Activated T-cell treated with anti-CD3 and anti-CD28 coated beads, Interleukin-2, amount 50 U/mL, for 4 hours (primary cell): ENCODE measurements around the gene SLC22A16. TPM values are rescaled to one million over a fixed set of nuclear protein-coding genes. Genes with fewer than 3 reads are reported as not detected.
"Not testable (repeated sequence)": the region's sequence is repeated elsewhere in the genome, so short reads cannot be mapped to it uniquely, and the experiment has no call there.

Experiments
- ATAC-seq, 2 donors: fragments of 200-7000 bp; cut with Tn5 transposase; one replicate each; pipeline ENCODE4 v1.10.0; 2021
- DNase-seq: peaks from one replicate; pipeline ENCODE4 v3.0.0-alpha.2; 2020
- H3K27me3 Mint-ChIP-seq: one replicate; pipeline ENCODE4 v1.8.0; 2021; ENCODE audit warnings: low read depth, mixed read lengths
- H3K36me3 Mint-ChIP-seq: one replicate; pipeline ENCODE4 v1.8.0; 2022; ENCODE audit warnings: mixed read lengths; ENCODE audit not compliant: insufficient read depth
- H3K4me1 Mint-ChIP-seq: one replicate; pipeline ENCODE4 v1.8.0; 2021; ENCODE audit warnings: low read depth, mixed read lengths
- H3K4me3 Mint-ChIP-seq: one replicate; pipeline ENCODE4 v1.8.0; 2021; ENCODE audit warnings: mild to moderate bottlenecking, moderate library complexity, mixed read lengths
- H3K9me3 Mint-ChIP-seq: one replicate; pipeline ENCODE4 v1.8.0; 2021; ENCODE audit warnings: mixed read lengths
- total RNA-seq, 3 donors: library from RNA; stranded (reverse); gene quantifications; one replicate each; pipeline ENCODE4 v1.2.1, GENCODE V29; 2021

SLC22A16 gene
- total RNA-seq, 3 donors from 2014 or later = not detected

DNA sequence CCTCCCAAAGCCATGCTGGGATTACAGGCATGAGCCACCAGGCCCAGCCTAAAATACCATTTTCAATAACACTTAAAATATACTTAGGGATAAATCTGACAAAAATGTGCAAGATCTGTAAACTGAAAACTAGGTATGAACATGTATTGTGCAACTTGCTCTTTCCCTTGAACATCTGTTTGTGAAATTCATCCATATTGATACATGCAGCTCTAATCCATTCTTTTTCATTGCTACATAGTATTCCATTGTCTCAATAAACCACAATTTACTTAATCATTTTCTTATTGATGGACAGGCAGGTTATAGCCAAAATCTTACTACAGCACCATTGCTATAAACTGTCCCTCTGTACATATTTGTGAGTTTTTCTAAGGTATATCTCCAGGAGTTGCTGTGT is 4.7 kb upstream of the SLC22A16 start:
- DNase-seq (no peak), ATAC-seq (no peak)
- Mint-ChIP-seq H3K36me3 (no peaks in the 10 kb centered on the region), H3K9me3 (no peaks in the 10 kb centered on the region), H3K27me3 (peaks cover 20% of the 10 kb centered on the region), H3K4me1 (peaks cover 2% of the 10 kb centered on the region), H3K4me3 (no peak overlapping the region)

GRCh38 chr6:110475066-110475653 is 1.3 kb downstream of the SLC22A16 start:
- peak overlapping the region; percentile 48 for H3K4me3 Mint-ChIP-seq
- H3K4me1 Mint-ChIP-seq = peaks cover 11% of the 10 kb centered on the region
- no peaks in the 10 kb centered on the region for H3K36me3 Mint-ChIP-seq
- no peaks in the 10 kb centered on the region for H3K9me3 Mint-ChIP-seq
- no peak for DNase-seq
- ATAC-seq = peak in 1 of 2 donors; percentile 16
- peaks cover 48% of the 10 kb centered on the region for H3K27me3 Mint-ChIP-seq

- Mint-ChIP-seq H3K27me3 (peaks cover 48% of the 10 kb centered on the region), H3K36me3 (no peaks in the 10 kb centered on the region), H3K4me3 (no peak overlapping the region), H3K4me1 (peaks cover 11% of the 10 kb centered on the region), H3K9me3 (no peaks in the 10 kb centered on the region)
- no peak for ATAC-seq
- no peak for DNase-seq
Measured at GRCh38 chr6:110474500-110474899, 1.9 kb downstream of the SLC22A16 start.

DNA sequence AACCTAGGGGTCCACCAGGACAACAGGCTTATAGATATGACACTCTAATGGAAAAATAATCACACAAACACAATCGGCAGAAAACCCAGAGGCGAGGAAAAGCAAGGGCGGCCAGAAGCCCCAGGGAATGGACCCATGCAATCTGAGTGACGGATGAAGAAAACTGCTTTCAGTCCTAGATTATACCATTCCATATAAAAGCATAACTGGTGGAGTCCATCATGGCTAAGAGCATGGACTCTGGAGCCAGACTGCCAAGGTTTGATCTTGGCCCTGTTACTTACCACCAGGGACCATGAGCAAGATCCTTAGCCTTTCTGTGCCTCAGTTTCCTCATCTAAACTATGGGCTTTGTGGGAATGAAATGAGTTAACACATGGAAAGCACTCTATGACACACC is 3.7 kb downstream of the SLC22A16 start:
- no peaks in the 10 kb centered on the region for H3K36me3 Mint-ChIP-seq
- no peak for ATAC-seq
- no peaks in the 10 kb centered on the region for H3K9me3 Mint-ChIP-seq
- peaks cover 11% of the 10 kb centered on the region for H3K4me1 Mint-ChIP-seq
- H3K27me3 Mint-ChIP-seq = peaks cover 38% of the 10 kb centered on the region
- DNase-seq = no peak
- no peak overlapping the region for H3K4me3 Mint-ChIP-seq

DNA sequence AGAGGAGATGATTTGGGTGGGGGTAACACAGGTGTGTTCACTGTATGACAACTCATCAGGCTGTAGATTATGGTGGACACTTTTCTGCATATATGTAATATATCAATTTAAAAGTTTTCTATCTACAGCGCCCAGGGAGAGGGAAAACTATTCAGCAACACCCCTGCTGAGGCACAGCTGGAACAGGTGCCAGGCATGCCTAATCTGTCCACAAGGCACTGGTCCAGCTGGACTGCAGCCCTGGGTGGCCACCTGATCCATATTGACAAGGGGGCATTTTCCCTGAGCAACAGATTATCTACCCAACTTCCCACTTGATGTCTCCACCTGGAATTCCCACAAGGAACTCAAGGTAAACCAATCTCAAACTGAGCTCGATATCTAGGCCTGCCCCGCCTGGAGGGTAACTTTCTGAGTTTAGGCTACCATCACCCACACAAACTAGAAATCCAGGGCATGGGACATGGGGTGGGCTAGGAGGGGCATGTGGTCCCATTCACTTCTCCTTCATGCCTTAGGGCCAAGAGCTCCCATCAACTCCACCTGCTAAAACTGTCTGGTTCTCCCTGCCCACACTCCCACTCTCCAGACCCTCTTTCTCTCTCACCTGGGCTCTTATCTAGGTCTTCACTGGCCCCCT is 4.6 kb downstream of the SLC22A16 start:
- H3K4me1 Mint-ChIP-seq = peaks cover 11% of the 10 kb centered on the region
- DNase-seq = no peak
- H3K9me3 Mint-ChIP-seq = no peaks in the 10 kb centered on the region
- H3K36me3 Mint-ChIP-seq = no peaks in the 10 kb centered on the region
- no peak for ATAC-seq
- H3K27me3 Mint-ChIP-seq = peaks cover 33% of the 10 kb centered on the region
- H3K4me3 Mint-ChIP-seq = no peak overlapping the region

DNA sequence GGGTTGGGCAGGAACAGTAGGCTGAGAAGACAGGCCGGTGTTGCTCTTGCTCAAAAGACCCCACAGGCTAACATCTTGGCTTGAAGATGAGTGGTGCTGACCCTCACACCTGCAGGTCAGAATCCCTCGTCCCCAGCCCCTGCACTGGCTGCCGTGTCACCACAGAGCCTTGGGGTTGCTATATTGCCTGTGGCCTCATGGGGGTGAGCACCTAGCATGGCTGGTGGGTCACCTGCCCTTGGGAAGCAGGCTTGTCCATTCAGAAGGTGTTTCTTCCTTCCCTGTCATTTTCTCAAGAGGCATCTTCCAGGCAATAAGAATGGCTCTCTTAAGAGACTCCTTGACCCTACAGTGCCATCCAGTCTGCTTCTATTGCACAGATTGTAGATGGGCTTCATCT is 7.7 kb downstream of the SLC22A16 start:
- DNase-seq = no peak
- no peaks in the 10 kb centered on the region for H3K36me3 Mint-ChIP-seq
- no peak overlapping the region for H3K4me3 Mint-ChIP-seq

GRCh38 chr6:110467566-110468140 is 8.8 kb downstream of the SLC22A16 start:
- no peak for ATAC-seq

More for the DNA sequence above, 7.7 kb downstream of the SLC22A16 start:
- H3K27me3 Mint-ChIP-seq = peaks cover 18% of the 10 kb centered on the region
- H3K9me3 Mint-ChIP-seq = peaks cover 19% of the 10 kb centered on the region
- ATAC-seq = no peak
- H3K4me1 Mint-ChIP-seq = no peaks in the 10 kb centered on the region

DNA sequence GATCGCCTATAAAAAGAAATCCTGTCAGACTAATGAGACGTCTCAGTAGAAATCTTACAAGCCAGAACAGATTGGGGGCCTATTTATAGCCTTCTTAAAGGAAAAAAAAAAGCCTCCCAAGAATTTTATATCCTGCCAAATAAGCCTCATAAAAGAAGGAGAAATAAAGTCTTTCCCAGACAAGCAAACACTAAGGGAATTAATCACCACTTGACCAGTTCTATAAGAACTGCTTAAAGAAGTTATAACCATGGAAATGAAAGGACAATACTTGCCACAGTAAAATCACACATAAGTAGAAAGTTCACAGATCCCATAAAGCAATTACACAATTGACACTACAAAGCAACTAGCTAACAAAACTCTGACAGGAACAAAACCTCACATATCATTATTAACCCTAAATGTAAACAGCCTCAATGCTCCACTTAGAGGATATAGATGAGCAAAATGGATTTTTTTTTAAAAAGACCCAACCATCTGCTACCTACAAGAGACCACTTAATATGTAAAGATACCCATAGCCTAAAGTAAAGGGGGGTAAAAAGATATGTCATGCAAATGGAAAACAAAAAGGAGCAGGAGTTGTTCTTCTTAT is 13.4 kb downstream of the SLC22A16 start:
- H3K9me3 Mint-ChIP-seq = peaks cover 36% of the 10 kb centered on the region
- no peaks in the 10 kb centered on the region for H3K4me1 Mint-ChIP-seq
- ATAC-seq (no peak), DNase-seq (no peak)
- H3K4me3 Mint-ChIP-seq = no peak overlapping the region
- H3K27me3 Mint-ChIP-seq = peaks cover 12% of the 10 kb centered on the region
- no peaks in the 10 kb centered on the region for H3K36me3 Mint-ChIP-seq

More at GRCh38 chr6:110467566-110468140, 8.8 kb downstream of the SLC22A16 start:
- DNase-seq = no peak
- Mint-ChIP-seq H3K4me1 (no peaks in the 10 kb centered on the region), H3K9me3 (peaks cover 28% of the 10 kb centered on the region), H3K4me3 (no peak overlapping the region), H3K27me3 (peaks cover 15% of the 10 kb centered on the region), H3K36me3 (no peaks in the 10 kb centered on the region)

GRCh38 chr6:110461376-110461775 is 15.0 kb downstream of the SLC22A16 start:
- H3K27me3 Mint-ChIP-seq = peaks cover 14% of the 10 kb centered on the region
- no peaks in the 10 kb centered on the region for H3K36me3 Mint-ChIP-seq
- H3K4me3 Mint-ChIP-seq = no peak overlapping the region
- H3K4me1 Mint-ChIP-seq = no peaks in the 10 kb centered on the region
- H3K9me3 Mint-ChIP-seq = peaks cover 36% of the 10 kb centered on the region
- no peak for ATAC-seq
- no peak for DNase-seq

GRCh38 chr6:110459137-110459536 is 17.3 kb downstream of the SLC22A16 start:
- no peak for DNase-seq
- Mint-ChIP-seq H3K4me3 (no peak overlapping the region), H3K36me3 (no peaks in the 10 kb centered on the region), H3K9me3 (peaks cover 21% of the 10 kb centered on the region), H3K27me3 (peaks cover 12% of the 10 kb centered on the region), H3K4me1 (no peaks in the 10 kb centered on the region)
- ATAC-seq = no peak

- ATAC-seq (no peak), DNase-seq (no peak)
- H3K9me3 Mint-ChIP-seq = peaks cover 15% of the 10 kb centered on the region
- no peaks in the 10 kb centered on the region for H3K36me3 Mint-ChIP-seq
- H3K4me3 Mint-ChIP-seq = no peak overlapping the region
- H3K27me3 Mint-ChIP-seq = peaks cover 12% of the 10 kb centered on the region
- no peaks in the 10 kb centered on the region for H3K4me1 Mint-ChIP-seq
Measured at GRCh38 chr6:110458476-110458875, 17.9 kb downstream of the SLC22A16 start.

DNA sequence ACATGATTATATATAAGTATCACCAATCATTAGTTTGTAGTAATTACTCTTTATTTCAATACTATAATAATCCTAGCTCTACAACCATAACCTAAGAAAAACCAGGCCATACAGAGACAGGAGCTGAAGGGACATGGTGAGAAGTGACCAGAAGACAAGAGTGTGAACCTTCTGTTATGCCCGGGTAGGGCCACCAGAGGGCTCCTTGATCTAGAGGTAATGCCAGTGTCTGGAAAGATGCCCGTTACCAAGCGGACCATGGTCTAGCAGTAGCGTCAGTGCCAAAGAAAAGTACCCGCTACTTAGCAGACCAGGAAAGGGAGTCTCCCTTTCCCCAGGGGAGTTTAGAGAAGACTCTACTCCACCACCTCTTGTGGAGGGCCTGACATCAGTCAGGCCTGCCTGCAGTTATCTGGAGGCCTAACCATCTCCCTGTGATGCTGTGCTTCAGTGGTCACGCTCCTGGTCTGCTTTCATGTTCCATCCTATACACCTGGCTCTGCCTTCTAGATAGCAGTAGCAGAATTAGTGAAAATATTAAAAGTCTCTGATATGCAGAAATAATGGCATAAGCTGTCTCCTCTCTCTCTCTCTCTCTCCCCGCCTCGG is 18.7 kb downstream of the SLC22A16 start:
- H3K9me3 Mint-ChIP-seq, ATAC-seq, H3K4me3 Mint-ChIP-seq, H3K4me1 Mint-ChIP-seq, H3K36me3 Mint-ChIP-seq, DNase-seq: not testable (repeated sequence)
- H3K27me3 Mint-ChIP-seq = peaks cover 16% of the 10 kb centered on the region

- Mint-ChIP-seq H3K27me3 (peaks cover 20% of the 10 kb centered on the region), H3K4me1 (no peaks in the 10 kb centered on the region), H3K4me3 (no peak overlapping the region), H3K9me3 (peaks cover 4% of the 10 kb centered on the region), H3K36me3 (no peaks in the 10 kb centered on the region)
- ATAC-seq (no peak), DNase-seq (no peak)
Measured at GRCh38 chr6:110456694-110457093, 19.7 kb downstream of the SLC22A16 start.

DNA sequence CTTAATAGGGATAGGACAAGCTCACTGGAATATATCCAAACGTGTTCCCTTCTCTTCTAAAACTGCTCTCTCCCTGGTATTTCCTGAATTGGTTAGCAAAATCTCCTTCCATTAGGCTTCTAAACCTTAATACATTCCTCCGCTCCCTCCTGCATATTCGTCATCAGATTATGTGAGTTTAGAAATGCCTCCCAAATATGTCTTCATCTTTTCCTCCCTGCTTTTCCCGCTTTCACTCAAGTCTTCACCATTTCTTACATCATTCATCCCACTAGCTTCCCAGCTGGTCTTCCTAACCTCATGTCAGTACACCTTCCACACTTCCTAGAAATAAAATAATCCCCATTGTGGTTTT is 26.9 kb downstream of the SLC22A16 start:
- Mint-ChIP-seq H3K4me3 (no peak overlapping the region), H3K9me3 (no peaks in the 10 kb centered on the region), H3K4me1 (no peaks in the 10 kb centered on the region), H3K27me3 (peaks cover 10% of the 10 kb centered on the region), H3K36me3 (no peaks in the 10 kb centered on the region)
- ATAC-seq (no peak), DNase-seq (no peak)
